Osteoblast (primary cell): Measurements from ENCODE around the gene TEPSIN. TPM values are rescaled to one million over a fixed set of nuclear protein-coding genes. Genes with fewer than 3 reads are reported as not detected.

Experiments
- DNase-seq: peaks from one replicate; pipeline ENCODE4 v3.0.0; 2011; ENCODE audit warnings: low spot score, mixed read lengths; ENCODE audit not compliant: insufficient read length; ENCODE audit errors: missing footprints
- H2AFZ ChIP-seq: 2 replicates; pipeline ENCODE4 v1.6.0; 2011; ENCODE audit warnings: mild to moderate bottlenecking, low read length
- H3K27ac ChIP-seq: 2 replicates; pipeline ENCODE4 v1.5.1; 2011; ENCODE audit warnings: mild to moderate bottlenecking, low read depth, low read length, moderate library complexity
- H3K27me3 ChIP-seq: 2 replicates; pipeline ENCODE4 v1.6.0; 2012; ENCODE audit warnings: mild to moderate bottlenecking, control low read depth, inconsistent platforms, low read length, moderate library complexity; ENCODE audit not compliant: insufficient read depth
- H3K36me3 ChIP-seq: 2 replicates; pipeline ENCODE4 v1.5.1; 2011; ENCODE audit warnings: mild to moderate bottlenecking, low read length, control low read depth, moderate library complexity; ENCODE audit not compliant: insufficient read depth
- H3K4me1 ChIP-seq: 2 replicates; pipeline ENCODE4 v1.5.1; 2011; ENCODE audit warnings: mild to moderate bottlenecking, low read length, control low read depth, moderate library complexity; ENCODE audit not compliant: insufficient read depth
- H3K4me2 ChIP-seq: 2 replicates; pipeline ENCODE4 v1.6.0; 2011; ENCODE audit warnings: mild to moderate bottlenecking, low read length; ENCODE audit not compliant: insufficient read depth
- H3K4me3 ChIP-seq: fragments of 200-600 bp; sonication (generic); 3 replicates; pipeline ENCODE4 v1.5.1; 2012; ENCODE audit warnings: mild to moderate bottlenecking, low read length, inconsistent platforms; ENCODE audit not compliant: insufficient read depth
- H3K79me2 ChIP-seq: 2 replicates; pipeline ENCODE4 v1.6.0; 2012; ENCODE audit warnings: mild to moderate bottlenecking, low read length, control low read depth, inconsistent platforms; ENCODE audit not compliant: insufficient read depth
- H3K9me3 ChIP-seq: 2 replicates; pipeline ENCODE4 v1.5.1; 2011; ENCODE audit warnings: low read depth, low read length, control low read depth
- H4K20me1 ChIP-seq: 2 replicates; pipeline ENCODE4 v1.6.0; 2012; ENCODE audit warnings: mild to moderate bottlenecking, low read length, control low read depth; ENCODE audit not compliant: insufficient read depth
- CTCF ChIP-seq: IDR thresholded peaks from 2 replicates; pipeline ENCODE4 v1.5.1; 2011; ENCODE audit warnings: mild to moderate bottlenecking, low read depth, low read length, moderate library complexity; ENCODE audit errors: extremely low read depth
- total RNA-seq: library from RNA; depleted of rRNA; stranded (reverse); fragments of >200 nt; gene quantifications from 2 replicates; pipeline ENCODE4 v1.2.3, GENCODE V29; 2012

The TEPSIN gene
- total RNA-seq, 1 donor = 16.6 TPM

- H3K4me3 ChIP-seq = no peak overlapping the region
- H3K79me2 ChIP-seq = peaks cover 24% of the 10 kb centered on the region
- H2AFZ ChIP-seq = no peak overlapping the region
- H3K36me3 ChIP-seq = peaks cover 9% of the 10 kb centered on the region
- DNase-seq = peak; percentile 98
- H3K9me3 ChIP-seq = no peaks in the 10 kb centered on the region
- H3K4me2 ChIP-seq = no peak overlapping the region
- peaks cover 18% of the 10 kb centered on the region for H3K4me1 ChIP-seq
- TF ChIP-seq CTCF = no peak
- H3K27me3 ChIP-seq = no peaks in the 10 kb centered on the region
- H4K20me1 ChIP-seq = peaks cover 35% of the 10 kb centered on the region
- H3K27ac ChIP-seq = peak overlapping the region; percentile 32
Measured at GRCh38 chr17:81245024-81245664, 6.3 kb upstream of the TEPSIN start.

- Histone ChIP-seq H3K79me2 (peaks cover 30% of the 10 kb centered on the region), H3K4me1 (peaks cover 21% of the 10 kb centered on the region), H3K27ac (peak overlapping the region; percentile 32), H4K20me1 (peaks cover 37% of the 10 kb centered on the region), H3K36me3 (peaks cover 8% of the 10 kb centered on the region), H2AFZ (no peak overlapping the region), H3K27me3 (no peaks in the 10 kb centered on the region), H3K4me3 (no peak overlapping the region), H3K4me2 (no peak overlapping the region), H3K9me3 (no peaks in the 10 kb centered on the region)
- TF ChIP-seq CTCF = no peak
- no peak for DNase-seq
Measured at GRCh38 chr17:81244358-81245023, 5.6 kb upstream of the TEPSIN start.

- Histone ChIP-seq H3K4me2 (no peak overlapping the region), H3K27ac (no peak overlapping the region), H3K79me2 (peaks cover 38% of the 10 kb centered on the region), H2AFZ (no peak overlapping the region), H3K9me3 (no peaks in the 10 kb centered on the region), H3K4me3 (no peak overlapping the region), H4K20me1 (peaks cover 37% of the 10 kb centered on the region), H3K36me3 (peaks cover 8% of the 10 kb centered on the region), H3K4me1 (peaks cover 21% of the 10 kb centered on the region), H3K27me3 (no peaks in the 10 kb centered on the region)
- TF ChIP-seq CTCF = no peak
- no peak for DNase-seq
Measured at GRCh38 chr17:81243333-81243664, 4.4 kb upstream of the TEPSIN start.
